SK-N-SH (cell line): ENCODE results near the gene OR2T27.

Experiments used
- CTCF ChIP-seq: fragments of 200-600 bp; sonication (generic); IDR thresholded peaks from 2 replicates; pipeline ENCODE4 v1.6.1; 2017; ENCODE audit warnings: antibody characterized with exemption, mild to moderate bottlenecking, moderate library complexity
- MXI1 ChIP-seq: IDR thresholded peaks from 2 replicates; pipeline ENCODE4 v1.6.1; 2012; ENCODE audit warnings: mild to moderate bottlenecking, low read depth, low read length, improper control_type of control experiment
- TAF1 ChIP-seq: IDR thresholded peaks from 2 replicates; pipeline ENCODE4 v1.6.1; 2012; ENCODE audit warnings: low read depth, mild to moderate bottlenecking, low read length, moderate library complexity, borderline replicate concordance

GRCh38 chr1:248622570-248623001, 32.7 kb downstream of the OR2T27 start:
- TF ChIP-seq CTCF (peak; percentile 69), TAF1 (no peak), MXI1 (no peak)
